H1 (cell line): Measurements from ENCODE around the gene CLBA1. TPM values are rescaled to one million over a fixed set of nuclear protein-coding genes. Genes with fewer than 3 reads are reported as not detected.
A peak's percentile ranks its signal among the peaks of the same experiment; 100 is the strongest.

Source experiments
- CTCF ChIA-PET: fragments of 300-600 bp; sonication (Branson Sonifier 250); formaldehyde crosslinking; loops from one replicate; lab custom pipeline; 2021; ENCODE audit not compliant: partially characterized antibody; lab: Charles Lee
- POLR2A ChIA-PET: fragments of 300-600 bp; sonication (Branson Sonifier 250); formaldehyde crosslinking; loops from one replicate; lab custom pipeline; 2021; ENCODE audit warnings: inconsistent platforms; ENCODE audit not compliant: partially characterized antibody; lab: Charles Lee
- DNase-seq, 2 experiments: peaks; one replicate each; pipeline versions ENCODE4 v3.0.0 to v3.0.0-alpha.2; 2010 to 2022; ENCODE audit warnings: low spot score in 2 of 2, low read depth in 1 of 2, mixed read lengths in 1 of 2
- FAIRE-seq: peaks from 2 replicates; lab custom pipeline; 2011; peaks lifted over from hg19 to GRCh38; lab: Jason Lieb, UNC
- H2AFZ ChIP-seq: 2 replicates; pipeline ENCODE4 v1.8.1; 2012; ENCODE audit warnings: low read length, inconsistent platforms
- H2AK5ac ChIP-seq: 2 replicates; pipeline ENCODE4 v1.6.1; 2013; ENCODE audit warnings: low read depth, low read length
- H2BK120ac ChIP-seq: replicated peaks from 2 replicates; pipeline ENCODE3; 2013; ENCODE audit warnings: low read depth, low read length, inconsistent platforms
- H2BK12ac ChIP-seq: 2 replicates; pipeline ENCODE4 v1.6.1; 2013; ENCODE audit warnings: low read depth, low read length
- H2BK15ac ChIP-seq: 2 replicates; pipeline ENCODE4 v1.6.1; 2013; ENCODE audit warnings: low read length
- H2BK20ac ChIP-seq: 2 replicates; pipeline ENCODE4 v1.6.1; 2013; ENCODE audit warnings: low read length
- H2BK5ac ChIP-seq: 2 replicates; pipeline ENCODE4 v1.6.1; 2013; ENCODE audit warnings: low read depth, low read length
- H3K14ac ChIP-seq: 2 replicates; pipeline ENCODE4 v1.6.1; 2013; ENCODE audit warnings: inconsistent platforms; ENCODE audit not compliant: insufficient read length
- H3K18ac ChIP-seq: 2 replicates; pipeline ENCODE4 v1.6.1; 2013; ENCODE audit warnings: low read length; ENCODE audit errors: extremely low read depth
- H3K23ac ChIP-seq: 2 replicates; pipeline ENCODE4 v1.6.1; 2013; ENCODE audit warnings: inconsistent platforms; ENCODE audit not compliant: insufficient read length
- H3K23me2 ChIP-seq: 2 replicates; pipeline ENCODE4 v1.6.1; 2013; ENCODE audit warnings: low read depth, low read length
- H3K27ac ChIP-seq: 2 replicates; pipeline ENCODE4 v1.6.1; 2011; ENCODE audit warnings: low read depth, low read length, inconsistent platforms
- H3K27me3 ChIP-seq, 4 experiments: replicated peaks in 1 of 4; 1 replicate in 1 of 4; 2 replicates in 3 of 4; pipeline versions ENCODE4 v1.6.1 to v1.8.1; 2011 to 2013; ENCODE audit warnings: low read length in 3 of 4, mild to moderate bottlenecking in 3 of 4, inconsistent platforms in 2 of 4, mixed read lengths in 2 of 4, moderate library complexity in 1 of 4; ENCODE audit not compliant: control insufficient read depth in 3 of 4, insufficient read depth in 3 of 4; ENCODE audit errors: extremely low read depth in 1 of 4
- H3K36me3 ChIP-seq, 4 experiments: 2 replicates each; pipeline versions ENCODE4 v1.6.1 to v1.8.1; 2011 to 2013; ENCODE audit warnings: mild to moderate bottlenecking in 4 of 4, low read length in 3 of 4, moderate library complexity in 2 of 4, control low read depth in 1 of 4, inconsistent platforms in 1 of 4; ENCODE audit not compliant: insufficient read depth in 4 of 4, control insufficient read depth in 2 of 4
- H3K4ac ChIP-seq: replicated peaks from 2 replicates; pipeline ENCODE3; 2013; ENCODE audit warnings: low read length, low read depth, mixed read lengths, inconsistent platforms; ENCODE audit not compliant: insufficient read length
- H3K4me1 ChIP-seq, 4 experiments: replicated peaks in 1 of 4; 1 replicate in 1 of 4; 2 replicates in 3 of 4; pipeline versions ENCODE4 v1.6.1 to v1.8.1; 2011 to 2013; ENCODE audit warnings: low read length in 3 of 4, inconsistent platforms in 2 of 4, mixed read lengths in 1 of 4; ENCODE audit not compliant: insufficient read depth in 4 of 4, control insufficient read depth in 3 of 4
- H3K4me2 ChIP-seq, 2 experiments: 2 replicates each; pipeline versions ENCODE4 v1.6.1 to v1.8.1; 2011 to 2013; ENCODE audit warnings: low read depth in 2 of 2, low read length in 2 of 2, control low read depth in 1 of 2, inconsistent platforms in 1 of 2, mild to moderate bottlenecking in 1 of 2; ENCODE audit not compliant: insufficient read depth in 1 of 2
- H3K4me3 ChIP-seq, 4 experiments: fragments of 200-600, 300-600 bp in 1 of 4; sonication (generic), shearing (Covaris generic), sonication (Bioruptor Twin) in 1 of 4; 2 replicates each; pipeline versions ENCODE4 v1.5.1 to v1.8.1; 2011 to 2016; ENCODE audit warnings: low read length in 4 of 4, low read depth in 3 of 4, control low read depth in 2 of 4, inconsistent platforms in 2 of 4, mild to moderate bottlenecking in 2 of 4, mixed read lengths in 1 of 4, moderate library complexity in 1 of 4; ENCODE audit not compliant: insufficient read depth in 2 of 4; ENCODE audit errors: extremely low read depth in 1 of 4
- H3K56ac ChIP-seq: replicated peaks from 2 replicates; pipeline ENCODE3; 2013; ENCODE audit warnings: low read depth, mild to moderate bottlenecking, mixed read lengths, low read length, inconsistent platforms; ENCODE audit not compliant: insufficient read length
- H3K79me1 ChIP-seq: 2 replicates; pipeline ENCODE4 v1.6.1; 2013; ENCODE audit warnings: low read depth, low read length, control low read depth
- H3K79me2 ChIP-seq, 2 experiments: 2 replicates each; pipeline versions ENCODE4 v1.6.1 to v1.8.1; 2012 to 2013; ENCODE audit warnings: low read length in 2 of 2, mild to moderate bottlenecking in 2 of 2, inconsistent platforms in 1 of 2; ENCODE audit not compliant: insufficient read depth in 2 of 2, control insufficient read depth in 1 of 2
- H3K9ac ChIP-seq, 4 experiments: replicated peaks in 1 of 4; 1 replicate in 1 of 4; 2 replicates in 3 of 4; pipeline versions ENCODE4 v1.6.1 to v1.8.1; 2011 to 2013; ENCODE audit warnings: low read depth in 3 of 4, low read length in 3 of 4, control low read depth in 2 of 4, mild to moderate bottlenecking in 2 of 4, moderate library complexity in 2 of 4, inconsistent platforms in 1 of 4; ENCODE audit errors: extremely low read depth in 1 of 4
- H3K9me3 ChIP-seq, 2 experiments: 2 replicates each; pipeline versions ENCODE4 v1.6.1 to v1.8.1; 2012 to 2013; ENCODE audit warnings: mild to moderate bottlenecking in 2 of 2, moderate library complexity in 2 of 2, control low read depth in 1 of 2, inconsistent platforms in 1 of 2, low read depth in 1 of 2, low read length in 1 of 2, mixed read lengths in 1 of 2; ENCODE audit not compliant: insufficient read depth in 2 of 2
- H4K20me1 ChIP-seq, 2 experiments: replicated peaks in 1 of 2; 2 replicates each; pipeline versions ENCODE3 to v1.8.1; 2011 to 2013; ENCODE audit warnings: inconsistent platforms in 2 of 2, low read length in 2 of 2, mild to moderate bottlenecking in 1 of 2; ENCODE audit not compliant: insufficient read depth in 2 of 2, control insufficient read depth in 1 of 2
- H4K5ac ChIP-seq: 2 replicates; pipeline ENCODE4 v1.6.1; 2013; ENCODE audit warnings: low read length, low read depth, mixed read lengths, inconsistent platforms; ENCODE audit not compliant: insufficient read length
- H4K8ac ChIP-seq: 2 replicates; pipeline ENCODE4 v1.8.0; 2013; ENCODE audit warnings: mild to moderate bottlenecking, moderate library complexity, low read length, inconsistent platforms; ENCODE audit not compliant: insufficient read depth; ENCODE audit errors: extremely low read depth
- H4K91ac ChIP-seq: replicated peaks from 2 replicates; pipeline ENCODE3; 2013; ENCODE audit warnings: low read length, mixed read lengths, inconsistent platforms; ENCODE audit not compliant: insufficient read length
- BACH1 ChIP-seq: IDR thresholded peaks from 2 replicates; pipeline ENCODE4 v1.6.1; 2012; ENCODE audit warnings: low read length, improper control_type of control experiment
- CBX8 ChIP-seq: fragments of 300-800, 300-1000 bp; sonication (generic); IDR thresholded peaks from 2 replicates; pipeline ENCODE4 v1.7.1; 2016; ENCODE audit warnings: low read depth, low read length, borderline replicate concordance
- CEBPB ChIP-seq: IDR thresholded peaks from 2 replicates; pipeline ENCODE4 v1.6.1; 2012; ENCODE audit warnings: low read depth, low read length
- KDM1A ChIP-seq: fragments of 200-600, 300-600 bp; sonication (generic); IDR thresholded peaks from 2 replicates; pipeline ENCODE4 v1.7.1; 2016; ENCODE audit warnings: mild to moderate bottlenecking, low read length, borderline replicate concordance
- SIRT6 ChIP-seq: IDR thresholded peaks from one replicate; pipeline ENCODE4 v1.7.1; 2012; ENCODE audit warnings: low read length, inconsistent platforms
- SIX5 ChIP-seq: IDR thresholded peaks from 2 replicates; pipeline ENCODE4 v1.6.1; 2011; ENCODE audit warnings: mild to moderate bottlenecking, low read depth, low read length
- SRF ChIP-seq: IDR thresholded peaks from 2 replicates; pipeline ENCODE4 v1.6.1; 2011; ENCODE audit warnings: mild to moderate bottlenecking, low read depth, low read length, moderate library complexity
- ZNF274 ChIP-seq: IDR thresholded peaks from 2 replicates; pipeline ENCODE4 v1.7.0; 2012; ENCODE audit warnings: low read length, borderline replicate concordance; ENCODE audit errors: extremely low read depth
- WGBS, 2 experiments: shearing (Covaris generic) in 1 of 2; methylation state at CpG; one replicate each; pipeline versions ENCODE4 v1.1.6 to v1.1.7; 2013 to 2015; ENCODE audit warnings: low lambda C conversion rate in 2 of 2, mixed read lengths in 2 of 2, inconsistent platforms in 1 of 2, low coverage in 1 of 2, missing lambda C conversion rate in 1 of 2; ENCODE audit not compliant: insufficient replicate concordance in 2 of 2, insufficient coverage in 1 of 2, insufficient read length in 1 of 2; ENCODE audit errors: extremely low coverage in 1 of 2, missing lambda C conversion rate in 1 of 2; 5-methylcytosine and 5-hydroxymethylcytosine counted together
- polyA plus RNA-seq, 7 experiments: library from polyadenylated mRNA; depleted of rRNA in 3 of 7; stranded (reverse) in 5 of 7; unstranded in 2 of 7; fragments of >200 nt in 5 of 7; fragments of 200-250 nt in 2 of 7; gene quantifications; 1 replicate in 5 of 7; 2 replicates in 1 of 7; 4 replicates in 1 of 7; pipeline versions ENCODE4 v1.2.1 to v1.2.3, GENCODE V29; 2011 to 2013; ENCODE audit warnings: missing spikeins in 2 of 7, mixed read lengths in 2 of 7
- total RNA-seq: library from RNA; stranded (reverse); fragmentation: NEBNext Ultra II Directional; extraction: Animal tissue kit (Norgen Biotek cat#: 25700); gene quantifications from 2 replicates; pipeline ENCODE4 v1.2.1, GENCODE V29; 2021
- TF ChIP-seq, protein P1 (sequence below): IDR thresholded peaks from 2 replicates; pipeline ENCODE4 v1.6.1; 2012; ENCODE audit warnings: low read length, inconsistent platforms
- TF ChIP-seq, protein P2 (sequence below), 3 experiments: IDR thresholded peaks; 1 replicate in 2 of 3; 2 replicates in 1 of 3; pipeline versions ENCODE4 v1.5.1 to v1.6.1; 2011; ENCODE audit warnings: low read length in 3 of 3, mild to moderate bottlenecking in 3 of 3, inconsistent platforms in 2 of 3, low read depth in 1 of 3, moderate library complexity in 1 of 3; ENCODE audit not compliant: insufficient read depth in 1 of 3; ENCODE audit errors: control extremely low read depth in 1 of 3

The CLBA1 gene
- total and polyA plus RNA-seq, 2 of the 8 experiments (the other 6 are each of a cell fraction or from before 2014, with no cell fraction given) = 1.6 to 2.4 TPM

DNA sequence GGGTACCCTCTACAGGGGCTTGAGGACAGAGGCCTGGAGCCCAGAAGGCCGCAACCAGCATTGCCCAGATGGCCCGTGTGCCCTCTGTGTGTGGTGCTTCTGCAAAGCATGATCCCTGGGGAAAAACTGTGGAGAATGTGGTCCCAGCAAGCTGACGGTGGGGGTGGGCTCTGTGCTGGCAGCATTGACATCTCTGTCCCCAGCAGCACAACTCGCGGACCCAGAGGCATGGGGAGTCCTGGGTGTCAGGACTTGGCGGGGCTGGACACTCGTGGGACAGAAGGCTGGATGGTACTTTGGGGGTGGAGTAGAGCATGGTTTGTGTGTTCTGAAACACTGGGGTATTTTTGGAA is 4.3 kb downstream of the CLBA1 start:
- Histone ChIP-seq H3K14ac (no peak overlapping the region), H3K56ac (no peak overlapping the region), H2AK5ac (no peak overlapping the region), H3K27me3 (peaks cover 0 to 4% (median under 1%) of the 10 kb centered on the region in 4 experiments; a peak in 3 of 7 replicates), H4K5ac (no peak overlapping the region), H3K9me3 (peaks cover 0 to 2% of the 10 kb centered on the region in 2 experiments; a peak in 1 of 4 replicates), H3K27ac (no peak overlapping the region), H2BK20ac (no peak overlapping the region), H3K23ac (no peak overlapping the region), H4K20me1 (peaks cover 3 to 5% of the 10 kb centered on the region in 2 experiments), H3K4me2 (no peak overlapping the region), H2AFZ (no peak overlapping the region), H4K8ac (0 out of 2 replicates have a peak overlapping the region, but pooled peaks have one; percentile 4), H3K4ac (no peak overlapping the region), H3K36me3 (peaks cover 0 to 4% (median 0%) of the 10 kb centered on the region in 4 experiments; a peak in 2 of 8 replicates), H2BK12ac (no peak overlapping the region), H3K79me1 (no peaks in the 10 kb centered on the region), H3K23me2 (peaks cover 4% of the 10 kb centered on the region; the same call in 1 of the 2 replicates), H3K4me1 (peaks cover 0 to 4% (median 2%) of the 10 kb centered on the region in 4 experiments; a peak in 4 of 7 replicates), H3K79me2 (no peaks in the 10 kb centered on the region), H3K9ac (no peak overlapping the region), H3K4me3 (no peak overlapping the region), H4K91ac (no peak overlapping the region), H3K18ac (no peak overlapping the region), H2BK5ac (no peak overlapping the region), H2BK120ac (no peak overlapping the region), H2BK15ac (no peak overlapping the region)
- DNase-seq = no peak
- 85% methylated on average over 7 of the region's 7 CpGs; no CpG with 5 or more reads in 1 of the 2 experiments for WGBS, 2 experiments
- POLR2A ChIA-PET = interaction anchor here (0.6 to 1.8 kb wide), 4 partner anchors 9 to 889 kb away, joined by 4 to 7 read pairs (median 5); partner anchors contain the start of gene CDCA4
- no peak for FAIRE-seq
- CTCF ChIA-PET = interaction anchor here (1.0 to 2.8 kb wide), 5 partner anchors 9 to 56 kb away, joined by 3 to 14 read pairs (median 4); no protein-coding TSS in a partner anchor
- no peak for TF ChIP-seq SRF
- TF ChIP-seq, protein P1, sequence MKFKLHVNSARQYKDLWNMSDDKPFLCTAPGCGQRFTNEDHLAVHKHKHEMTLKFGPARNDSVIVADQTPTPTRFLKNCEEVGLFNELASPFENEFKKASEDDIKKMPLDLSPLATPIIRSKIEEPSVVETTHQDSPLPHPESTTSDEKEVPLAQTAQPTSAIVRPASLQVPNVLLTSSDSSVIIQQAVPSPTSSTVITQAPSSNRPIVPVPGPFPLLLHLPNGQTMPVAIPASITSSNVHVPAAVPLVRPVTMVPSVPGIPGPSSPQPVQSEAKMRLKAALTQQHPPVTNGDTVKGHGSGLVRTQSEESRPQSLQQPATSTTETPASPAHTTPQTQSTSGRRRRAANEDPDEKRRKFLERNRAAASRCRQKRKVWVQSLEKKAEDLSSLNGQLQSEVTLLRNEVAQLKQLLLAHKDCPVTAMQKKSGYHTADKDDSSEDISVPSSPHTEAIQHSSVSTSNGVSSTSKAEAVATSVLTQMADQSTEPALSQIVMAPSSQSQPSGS = no peak
- no peak for TF ChIP-seq SIRT6
- TF ChIP-seq ZNF274 = no peak
- TF ChIP-seq CBX8 = no peak
- no peak for TF ChIP-seq BACH1
- no peak for TF ChIP-seq KDM1A
- no peak for TF ChIP-seq SIX5
- TF ChIP-seq CEBPB = no peak
- TF ChIP-seq, protein P2, sequence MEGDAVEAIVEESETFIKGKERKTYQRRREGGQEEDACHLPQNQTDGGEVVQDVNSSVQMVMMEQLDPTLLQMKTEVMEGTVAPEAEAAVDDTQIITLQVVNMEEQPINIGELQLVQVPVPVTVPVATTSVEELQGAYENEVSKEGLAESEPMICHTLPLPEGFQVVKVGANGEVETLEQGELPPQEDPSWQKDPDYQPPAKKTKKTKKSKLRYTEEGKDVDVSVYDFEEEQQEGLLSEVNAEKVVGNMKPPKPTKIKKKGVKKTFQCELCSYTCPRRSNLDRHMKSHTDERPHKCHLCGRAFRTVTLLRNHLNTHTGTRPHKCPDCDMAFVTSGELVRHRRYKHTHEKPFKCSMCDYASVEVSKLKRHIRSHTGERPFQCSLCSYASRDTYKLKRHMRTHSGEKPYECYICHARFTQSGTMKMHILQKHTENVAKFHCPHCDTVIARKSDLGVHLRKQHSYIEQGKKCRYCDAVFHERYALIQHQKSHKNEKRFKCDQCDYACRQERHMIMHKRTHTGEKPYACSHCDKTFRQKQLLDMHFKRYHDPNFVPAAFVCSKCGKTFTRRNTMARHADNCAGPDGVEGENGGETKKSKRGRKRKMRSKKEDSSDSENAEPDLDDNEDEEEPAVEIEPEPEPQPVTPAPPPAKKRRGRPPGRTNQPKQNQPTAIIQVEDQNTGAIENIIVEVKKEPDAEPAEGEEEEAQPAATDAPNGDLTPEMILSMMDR (IDR thresholded peaks at IDR 0.05; ENCODE audit: control extremely low read depth in 1 of 3, insufficient read depth in 1 of 3, low read depth in 1 of 3, low read length in 3 of 3) = no peak
